Spleen (tissue), 7 donors: Measurements from ENCODE around the gene GPR85.

ENCODE experiments used
- CTCF ChIP-seq, 11 experiments: fragments of 200-600 bp in 7 of 11; fragments of 450-650 bp in 4 of 11; sonication (generic) in 4 of 11; IDR thresholded peaks in 8 of 11; conservative IDR thresholded peaks in 3 of 11; 1 replicate in 7 of 11; 2 replicates in 4 of 11; pipeline versions ENCODE4 v1.4.0 to v1.8.0; 2016 to 2021; ENCODE audit warnings: antibody characterized with exemption in 11 of 11, inconsistent platforms in 4 of 11, mild to moderate bottlenecking in 1 of 11
- POLR2A ChIP-seq, 3 donors: fragments of 450-650 bp; IDR thresholded peaks; one replicate each; pipeline ENCODE4 v1.5.1; 2017; ENCODE audit warnings: antibody characterized with exemption in 3 of 3, mild to moderate bottlenecking in 1 of 3
- POLR2AphosphoS5 ChIP-seq, 3 donors: sonication (generic); formaldehyde crosslinking; IDR thresholded peaks; one replicate each; pipeline ENCODE4 v1.5.1; 2017; ENCODE audit warnings: antibody characterized with exemption in 3 of 3
- donor health status: DM: no; HTN: no; CAD: no; lungs with moderate emphysema.
- donor health status: DM: no; HTN: no; CAD: no.
- donor health status: DM: no; HTN: no; CAD: no.

- no peak for TF ChIP-seq CTCF (IDR thresholded peaks at IDR 0.05 in 8 of 11, conservative IDR thresholded peaks at IDR 0.05 in 3 of 11)
- no peak for TF ChIP-seq POLR2A (IDR thresholded peaks at IDR 0.05)
- no peak for TF ChIP-seq POLR2AphosphoS5 (IDR thresholded peaks at IDR 0.05)
These were observed 23.1 kb upstream of the GPR85 start for GRCh38 chr7:113109718-113110117.
